NT2/D1 (cell line): Measurements from ENCODE around the gene PRKD3.

ENCODE experiments used
- DNase-seq: peaks from one replicate; pipeline ENCODE4 v3.0.0-alpha.2; 2011; ENCODE audit warnings: low read depth, low spot score
- H3K27me3 ChIP-seq: 2 replicates; pipeline ENCODE4 v1.6.0; 2011; ENCODE audit warnings: mild to moderate bottlenecking; ENCODE audit not compliant: insufficient read length, insufficient read depth
- H3K36me3 ChIP-seq: 2 replicates; pipeline ENCODE4 v1.6.1; 2011; ENCODE audit warnings: mild to moderate bottlenecking, low read length, mixed read lengths; ENCODE audit not compliant: insufficient read depth, insufficient read length
- H3K4me1 ChIP-seq: 2 replicates; pipeline ENCODE4 v1.5.1; 2011; ENCODE audit not compliant: insufficient read depth, insufficient read length
- H3K4me3 ChIP-seq: 2 replicates; pipeline ENCODE4 v1.5.1; 2011; ENCODE audit warnings: low read depth; ENCODE audit not compliant: insufficient read length
- H3K9ac ChIP-seq: 2 replicates; pipeline ENCODE4 v1.6.0; 2011; ENCODE audit warnings: low read depth; ENCODE audit not compliant: insufficient read length
- H3K9me3 ChIP-seq: 2 replicates; pipeline ENCODE4 v1.5.1; 2011; ENCODE audit warnings: mild to moderate bottlenecking, low read length; ENCODE audit not compliant: insufficient read depth
- SUZ12 ChIP-seq: IDR thresholded peaks from 2 replicates; pipeline ENCODE4 v1.6.1; 2011; ENCODE audit not compliant: insufficient read length, insufficient read depth; ENCODE audit errors: extremely low read depth
- YY1 ChIP-seq: IDR thresholded peaks from 2 replicates; pipeline ENCODE4 v1.6.1; 2011; ENCODE audit not compliant: insufficient read length, insufficient read depth
- ZNF274 ChIP-seq: IDR thresholded peaks from 2 replicates; pipeline ENCODE4 v1.6.1; 2011; ENCODE audit warnings: mild to moderate bottlenecking, low read depth, low read length

Gene PRKD3

DNA sequence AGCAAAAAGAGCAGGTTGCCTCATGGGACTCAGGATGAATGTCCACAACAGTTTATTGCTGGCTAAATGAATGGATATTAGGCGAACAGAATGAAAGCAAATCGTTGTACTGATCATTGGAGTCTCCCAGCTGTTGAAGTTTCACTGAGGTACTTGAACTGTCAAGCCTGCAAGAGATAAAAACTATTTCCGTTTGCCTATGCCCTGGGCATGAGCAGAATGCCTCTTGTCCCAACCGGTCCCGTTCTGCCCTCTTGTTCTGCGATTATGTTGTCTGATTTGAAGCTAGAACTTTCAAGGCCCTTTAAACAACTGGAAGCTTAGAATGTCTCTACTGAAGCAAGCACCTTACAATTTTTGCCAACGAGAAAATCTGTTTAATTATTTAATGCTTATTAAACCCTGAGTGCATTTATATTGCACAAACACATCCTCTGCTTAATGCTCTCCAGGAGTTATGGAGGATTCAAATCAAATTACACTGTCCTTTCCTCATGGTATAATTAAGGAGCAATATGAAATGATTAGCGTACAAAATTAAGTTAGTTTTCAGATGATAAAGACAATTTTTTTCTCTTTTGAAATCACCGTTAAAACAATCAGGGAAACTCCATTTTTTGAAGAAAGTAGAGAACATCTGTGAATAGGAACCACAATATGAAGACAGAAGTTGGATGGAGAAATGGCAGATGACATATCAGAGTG lies 37.5 kb upstream of the PRKD3 start:
- Histone ChIP-seq H3K9ac (no peak overlapping the region), H3K4me3 (no peak overlapping the region), H3K9me3 (no peaks in the 10 kb centered on the region), H3K4me1 (no peaks in the 10 kb centered on the region), H3K36me3 (no peaks in the 10 kb centered on the region), H3K27me3 (no peaks in the 10 kb centered on the region)
- no peak for DNase-seq
- TF ChIP-seq YY1, result no peak
- no peak for TF ChIP-seq SUZ12
- no peak for TF ChIP-seq ZNF274

DNA sequence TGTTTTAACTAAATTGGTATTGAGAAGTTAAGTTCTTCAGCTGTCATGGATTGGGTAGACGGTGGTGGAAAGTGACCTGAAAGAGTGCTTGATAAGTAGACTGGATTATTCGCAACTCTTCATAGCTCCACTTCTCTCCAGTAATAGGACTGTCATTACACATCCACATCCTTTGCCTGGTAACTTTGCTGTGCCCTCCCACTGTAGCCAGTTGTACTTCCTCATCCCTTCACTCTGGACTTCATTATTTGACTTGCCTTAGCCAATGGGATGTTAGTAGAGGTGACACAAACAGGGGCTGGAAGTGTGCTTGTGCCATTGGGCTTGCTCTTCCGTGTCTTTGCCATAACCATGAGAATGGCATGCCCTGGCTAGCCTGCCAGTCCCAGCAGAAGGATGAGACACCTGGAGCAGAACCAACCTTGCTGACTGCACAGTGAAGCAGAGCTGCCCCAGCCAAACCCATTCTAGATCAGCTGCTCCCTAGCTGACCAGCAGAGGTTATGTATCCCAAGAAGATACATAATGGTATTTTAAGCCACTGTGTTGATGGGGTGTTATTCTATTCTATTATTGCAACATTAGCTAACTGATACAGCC lies 36.7 kb upstream of the PRKD3 start:
- Histone ChIP-seq H3K9me3 (no peaks in the 10 kb centered on the region), H3K4me3 (no peak overlapping the region), H3K36me3 (no peaks in the 10 kb centered on the region), H3K4me1 (no peaks in the 10 kb centered on the region), H3K27me3 (no peaks in the 10 kb centered on the region), H3K9ac (no peak overlapping the region)
- no peak for DNase-seq
- TF ChIP-seq ZNF274 (no peak), YY1 (no peak), SUZ12 (no peak)

DNA sequence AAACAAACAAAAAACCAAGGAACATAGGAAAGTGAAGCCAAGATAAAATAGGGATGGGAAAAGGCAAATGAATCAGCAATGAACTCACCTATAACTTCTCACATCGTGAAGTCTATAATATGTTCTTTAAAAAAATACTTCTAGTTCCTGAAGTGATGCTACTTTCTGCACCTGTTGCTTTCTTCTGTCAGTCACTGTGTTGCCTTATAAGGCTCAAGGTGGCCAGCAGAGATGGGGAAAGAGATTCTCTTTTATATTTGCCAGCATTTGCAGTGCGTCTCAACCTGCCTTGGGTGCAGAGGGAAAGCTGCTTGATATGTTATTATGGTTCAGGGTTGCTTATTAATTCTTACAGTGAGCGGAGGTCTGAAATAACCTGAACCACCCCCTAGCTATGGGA lies 33.8 kb upstream of the PRKD3 start:
- Histone ChIP-seq H3K27me3 (no peaks in the 10 kb centered on the region), H3K4me3 (no peak overlapping the region), H3K36me3 (no peaks in the 10 kb centered on the region), H3K9ac (no peak overlapping the region), H3K9me3 (no peaks in the 10 kb centered on the region), H3K4me1 (no peaks in the 10 kb centered on the region)
- TF ChIP-seq SUZ12 (no peak), YY1 (no peak), ZNF274 (no peak)
- no peak for DNase-seq

DNA sequence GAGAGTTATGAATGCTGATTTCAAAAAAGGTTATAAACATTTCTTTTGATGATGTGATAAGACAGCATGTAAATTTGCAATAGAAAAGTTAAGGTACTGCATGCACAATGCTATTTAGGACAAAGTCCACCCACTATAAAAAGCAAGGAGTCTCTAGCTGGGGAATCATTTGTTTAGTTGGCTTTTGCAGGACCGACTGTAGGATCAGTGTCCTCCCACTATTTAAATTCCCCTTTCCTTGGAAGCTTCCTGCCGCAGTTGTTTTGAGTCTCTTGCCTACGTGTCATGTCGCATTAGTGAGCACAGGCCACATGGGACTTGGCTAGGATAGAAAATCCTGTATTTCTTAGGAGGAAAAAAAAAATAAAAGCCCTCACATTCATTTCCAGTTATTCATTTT lies 32.9 kb upstream of the PRKD3 start:
- no peak for TF ChIP-seq YY1
- TF ChIP-seq ZNF274, result no peak
- no peak for TF ChIP-seq SUZ12
- Histone ChIP-seq H3K4me1 (no peaks in the 10 kb centered on the region), H3K4me3 (no peak overlapping the region), H3K9me3 (no peaks in the 10 kb centered on the region), H3K27me3 (no peaks in the 10 kb centered on the region), H3K36me3 (no peaks in the 10 kb centered on the region), H3K9ac (no peak overlapping the region)
- no peak for DNase-seq

DNA sequence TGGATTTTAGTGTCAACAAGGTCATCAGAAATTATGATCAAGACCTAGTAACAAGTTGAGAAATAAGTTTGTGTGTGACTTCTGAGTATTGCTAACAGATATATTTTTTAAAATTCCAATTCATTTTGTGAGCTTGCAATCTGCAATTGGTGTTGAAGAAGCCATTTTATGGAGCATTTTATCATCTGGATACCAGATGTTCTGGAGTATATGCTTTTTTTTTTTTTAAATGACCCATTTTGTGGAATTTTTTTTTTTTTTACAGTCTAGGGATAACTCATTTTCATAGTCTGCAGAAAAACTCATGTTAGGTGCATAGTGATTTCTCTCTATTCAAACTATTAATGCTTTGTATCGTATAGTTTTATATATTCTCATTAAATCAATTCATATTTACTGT lies 32.4 kb upstream of the PRKD3 start:
- TF ChIP-seq ZNF274, result no peak
- TF ChIP-seq YY1, result no peak
- no peak for TF ChIP-seq SUZ12
- no peaks in the 10 kb centered on the region for H3K27me3 ChIP-seq
- H3K36me3 ChIP-seq, result no peaks in the 10 kb centered on the region
- no peak for DNase-seq
- no peaks in the 10 kb centered on the region for H3K4me1 ChIP-seq
- H3K9me3 ChIP-seq, result no peaks in the 10 kb centered on the region
- no peak overlapping the region for H3K4me3 ChIP-seq
- H3K9ac ChIP-seq, result no peak overlapping the region

DNA sequence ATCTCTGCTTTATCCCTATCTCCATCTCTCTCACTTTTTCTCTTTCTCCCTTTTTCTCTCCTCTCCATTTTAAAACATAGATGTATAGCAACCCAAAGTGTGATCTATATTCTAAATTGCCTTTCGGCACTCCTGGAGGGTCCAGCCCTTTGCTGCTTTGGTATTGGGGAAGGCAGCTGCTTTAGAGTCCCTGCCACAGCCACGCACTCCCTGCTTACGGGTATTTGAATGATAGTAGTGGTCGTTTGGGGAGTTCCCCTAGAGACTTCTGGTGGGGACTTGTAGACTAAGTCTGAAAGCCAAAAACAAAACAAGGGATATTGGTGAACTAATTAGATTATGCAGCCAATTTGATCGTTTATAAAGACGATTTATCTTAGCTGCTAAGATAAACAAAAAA lies 31.7 kb upstream of the PRKD3 start:
- DNase-seq, result no peak

GRCh38 chr2:37355735-37356134 lies 31.1 kb upstream of the PRKD3 start:
- no peak overlapping the region for H3K4me3 ChIP-seq
- no peaks in the 10 kb centered on the region for H3K27me3 ChIP-seq
- no peak overlapping the region for H3K9ac ChIP-seq
- H3K36me3 ChIP-seq, result no peaks in the 10 kb centered on the region
- no peaks in the 10 kb centered on the region for H3K4me1 ChIP-seq
- no peak for TF ChIP-seq YY1
- no peak for DNase-seq
- no peaks in the 10 kb centered on the region for H3K9me3 ChIP-seq

More for the DNA sequence above, 31.7 kb upstream of the PRKD3 start:
- Histone ChIP-seq H3K36me3 (no peaks in the 10 kb centered on the region), H3K9me3 (no peaks in the 10 kb centered on the region), H3K9ac (no peak overlapping the region), H3K4me1 (no peaks in the 10 kb centered on the region), H3K4me3 (no peak overlapping the region), H3K27me3 (no peaks in the 10 kb centered on the region)
- TF ChIP-seq ZNF274 (no peak), SUZ12 (no peak)
